Adrenal gland (tissue), 12 donors: ENCODE results near the gene THSD4. TPM values are rescaled to one million over a fixed set of nuclear protein-coding genes. Genes with fewer than 3 reads are reported as not detected.
"Not testable (repeated sequence)": the region's sequence is repeated elsewhere in the genome, so short reads cannot be mapped to it uniquely, and the experiment has no call there.

Source experiments
- DNase-seq, 7 donors: peaks; one replicate each; pipeline ENCODE4 v3.0.0-alpha.2; 2019 to 2020
- H3K27ac ChIP-seq, 5 donors: fragments of 200-600 bp; sonication (generic) in 4 of 5; 1 replicate in 3 of 5; 2 replicates in 2 of 5; pipeline versions ENCODE4 v1.5.1 to v1.8.0; 2016 to 2020; ENCODE audit warnings: mild to moderate bottlenecking in 1 of 5
- H3K27me3 ChIP-seq: fragments of 200-600 bp; 2 replicates; pipeline ENCODE4 v1.8.0; 2021
- H3K36me3 ChIP-seq, 2 donors: fragments of 200-600 bp; replicated peaks in 1 of 2; 1 replicate in 1 of 2; 2 replicates in 1 of 2; pipeline versions ENCODE4 v1.5.1 to v1.8.0; 2018 to 2022
- H3K4me1 ChIP-seq, 2 donors: fragments of 200-600 bp; replicated peaks in 1 of 2; 1 replicate in 1 of 2; 2 replicates in 1 of 2; pipeline versions ENCODE4 v1.5.1 to v1.8.0; 2018 to 2021
- H3K4me3 ChIP-seq, 4 donors: fragments of 200-600 bp; sonication (generic) in 3 of 4; one replicate each; pipeline ENCODE4 v1.5.1; 2016 to 2018
- H3K9me3 ChIP-seq, 3 donors: fragments of 200-600 bp; sonication (generic) in 1 of 3; replicated peaks in 1 of 3; 1 replicate in 2 of 3; 2 replicates in 1 of 3; pipeline versions ENCODE4 v1.5.1 to v1.8.0; 2016 to 2021
- CTCF ChIP-seq, 6 experiments: fragments of 450-650 bp in 4 of 6; fragments of 200-600 bp in 2 of 6; sonication (generic) in 1 of 6; IDR thresholded peaks; 1 replicate in 5 of 6; 2 replicates in 1 of 6; pipeline versions ENCODE4 v1.5.1 to v1.8.0; 2016 to 2021; ENCODE audit warnings: antibody characterized with exemption in 6 of 6, mild to moderate bottlenecking in 2 of 6, moderate library complexity in 1 of 6
- POLR2A ChIP-seq, 2 donors: fragments of 450-650 bp; IDR thresholded peaks; one replicate each; pipeline ENCODE4 v1.6.1; 2017; ENCODE audit warnings: antibody characterized with exemption in 2 of 2, mild to moderate bottlenecking in 2 of 2, moderate library complexity in 1 of 2
- WGBS, 4 donors: extraction: QIAGEN DNeasy Blood & Tissue Kit in 2 of 4; methylation state at CpG; one replicate each; pipeline versions ENCODE4 v1.1.5 to v1.1.7; 2013 to 2017; 5-methylcytosine and 5-hydroxymethylcytosine counted together
- intact Hi-C, 2 donors: fragments of 100-400 bp; cut with DNase I; formaldehyde crosslinking; loops; one replicate each; pipeline versions ENCODE4 v1.14.1 to v1.15.0; 2022 to 2023
- polyA plus RNA-seq, 3 donors: library from polyadenylated mRNA; stranded (reverse); fragments of 200-250 nt in 2 of 3; fragments of 350-450 nt in 1 of 3; fragmentation: Illumina TruSeq in 1 of 3; extraction: RNeasy Lipid Tissue Mini Kit (QIAGEN cat#74804) in 1 of 3; gene quantifications; one replicate each; pipeline ENCODE4 v1.2.3, GENCODE V29; 2013 to 2014
- total RNA-seq, 9 donors: library from RNA; depleted of rRNA in 4 of 9; stranded (reverse); fragments of >200 nt in 4 of 9; fragments of 120-200 nt in 1 of 9; fragmentation: NEBNext Ultra II Directional in 1 of 9; extraction: Animal tissue kit (Norgen Biotek cat#: 25700) in 1 of 9; gene quantifications; one replicate each; pipeline versions ENCODE4 v1.1.0 to v1.2.4, GENCODE V29; 2013 to 2023
- donor health status: healthy with polysubstance abuse.
- donor health status: Bipolar disorder and iron deficiency.
- donor health status: DM: yes; HTN: yes; CAD: no.
- donor health status: DM: no; HTN: no; CAD: no.
- donor health status: DM: no; HTN: no; CAD: no.
- donor health status: DM: yes; HTN: yes; CAD: no.

THSD4 gene
- total and polyA plus RNA-seq, 12 donors, result 5.3 to 53.2 (median 23.2) TPM

- intact Hi-C loops, result no loop called here
Observed at GRCh38 chr15:71666763-71667620, 551.7 kb downstream of the THSD4 start.

GRCh38 chr15:71669688-71670087, 554.4 kb downstream of the THSD4 start:
- TF ChIP-seq CTCF (IDR thresholded peaks at IDR 0.05) (no peak), POLR2A (IDR thresholded peaks at IDR 0.05) (no peak)
- H3K36me3 ChIP-seq, result no peaks in the 10 kb centered on the region
- no peak overlapping the region for H3K4me3 ChIP-seq
- 42 to 68% (median 54%) methylated on average over 4 of the region's 4 CpGs for WGBS, 4 donors
- no peak for DNase-seq
- H3K9me3 ChIP-seq, result no peaks in the 10 kb centered on the region
- H3K27ac ChIP-seq, result no peak overlapping the region
- H3K4me1 ChIP-seq, result no peaks in the 10 kb centered on the region
- no peaks in the 10 kb centered on the region for H3K27me3 ChIP-seq
- intact Hi-C loops, result no loop called here

More at GRCh38 chr15:71666763-71667620, 551.7 kb downstream of the THSD4 start:
- Histone ChIP-seq H3K27ac (no peak overlapping the region), H3K4me3 (no peak overlapping the region), H3K36me3 (no peaks in the 10 kb centered on the region), H3K4me1 (no peaks in the 10 kb centered on the region), H3K27me3 (no peaks in the 10 kb centered on the region), H3K9me3 (no peaks in the 10 kb centered on the region)
- no peak for DNase-seq
- TF ChIP-seq POLR2A (IDR thresholded peaks at IDR 0.05) (no peak), CTCF (IDR thresholded peaks at IDR 0.05) (no peak)

GRCh38 chr15:71670222-71670621, 555.0 kb downstream of the THSD4 start:
- intact Hi-C loops, H3K9me3 ChIP-seq, DNase-seq, H3K27me3 ChIP-seq, H3K36me3 ChIP-seq, H3K27ac ChIP-seq, H3K4me1 ChIP-seq, H3K4me3 ChIP-seq: not testable (repeated sequence)
- 94 to 99% (median 95%) methylated on average over 3 of the region's 3 CpGs for WGBS, 4 donors

- no peak for DNase-seq
- H3K4me3 ChIP-seq, result no peak overlapping the region
- H3K4me1 ChIP-seq, result peaks cover 15 to 18% of the 10 kb centered on the region in 2 donors
- no peaks in the 10 kb centered on the region for H3K36me3 ChIP-seq
- H3K27me3 ChIP-seq, result no peaks in the 10 kb centered on the region
- 86 to 95% (median 94%) methylated on average over 2 of the region's 2 CpGs for WGBS, 4 donors
- intact Hi-C loops, result no loop called here
- H3K9me3 ChIP-seq, result no peaks in the 10 kb centered on the region
- no peak overlapping the region for H3K27ac ChIP-seq
- TF ChIP-seq CTCF (IDR thresholded peaks at IDR 0.05) (no peak), POLR2A (IDR thresholded peaks at IDR 0.05) (no peak)
Observed at GRCh38 chr15:71674354-71674753, 559.1 kb downstream of the THSD4 start.

- peak overlapping the region in 2 of 5 donors; percentile 24 to 41 for H3K27ac ChIP-seq
Observed at GRCh38 chr15:71677352-71677751, 562.1 kb downstream of the THSD4 start.

More at GRCh38 chr15:71677352-71677751, 562.1 kb downstream of the THSD4 start:
- intact Hi-C loops, result no loop called here
- Histone ChIP-seq H3K9me3 (no peaks in the 10 kb centered on the region), H3K4me1 (peaks cover 21 to 24% of the 10 kb centered on the region in 2 donors), H3K36me3 (no peaks in the 10 kb centered on the region), H3K4me3 (peak overlapping the region in 1 of 4 donors; percentile 13), H3K27me3 (no peaks in the 10 kb centered on the region)
- TF ChIP-seq POLR2A (IDR thresholded peaks at IDR 0.05) (no peak), CTCF (IDR thresholded peaks at IDR 0.05) (no peak)
- 31 to 36% (median 33%) methylated on average over 2 of the region's 2 CpGs for WGBS, 4 donors
- peak in 6 of 7 donors; percentile 24 to 55 (median 33) for DNase-seq
